Fibroblast of skin of left biceps (primary cell): ENCODE measurements around the gene TACSTD2.
"Not testable (repeated sequence)": the region's sequence is repeated elsewhere in the genome, so short reads cannot be mapped to it uniquely, and the experiment has no call there.

Experiments used
- DNase-seq, 2 experiments: peaks; one replicate each; pipeline ENCODE4 v3.0.0-alpha.2; 2013; ENCODE audit warnings: low read depth in 2 of 2

The TACSTD2 gene

GRCh38 chr1:58587667-58588066 is 10.6 kb upstream of the TACSTD2 start:
- no peak for DNase-seq

DNA sequence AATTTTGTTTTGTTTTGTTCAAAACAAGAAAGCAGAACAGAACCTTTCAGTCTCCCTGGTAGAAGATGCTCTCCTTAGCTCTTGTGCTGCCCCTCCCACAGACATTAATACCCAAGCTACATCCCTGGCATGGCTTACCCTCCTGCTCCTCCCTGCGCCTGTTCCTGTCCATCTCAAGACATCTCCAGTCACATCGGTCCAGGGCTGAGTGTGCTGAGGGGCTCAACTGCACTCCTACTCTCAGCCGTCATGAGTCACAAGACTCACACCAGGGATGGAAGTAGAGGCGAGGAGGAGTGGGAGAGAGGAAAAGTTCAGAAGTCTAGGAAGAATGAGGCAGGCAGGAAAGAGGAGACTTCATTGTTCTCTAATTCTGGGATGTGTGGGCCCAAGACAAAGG is 9.2 kb upstream of the TACSTD2 start:
- no peak for DNase-seq

DNA sequence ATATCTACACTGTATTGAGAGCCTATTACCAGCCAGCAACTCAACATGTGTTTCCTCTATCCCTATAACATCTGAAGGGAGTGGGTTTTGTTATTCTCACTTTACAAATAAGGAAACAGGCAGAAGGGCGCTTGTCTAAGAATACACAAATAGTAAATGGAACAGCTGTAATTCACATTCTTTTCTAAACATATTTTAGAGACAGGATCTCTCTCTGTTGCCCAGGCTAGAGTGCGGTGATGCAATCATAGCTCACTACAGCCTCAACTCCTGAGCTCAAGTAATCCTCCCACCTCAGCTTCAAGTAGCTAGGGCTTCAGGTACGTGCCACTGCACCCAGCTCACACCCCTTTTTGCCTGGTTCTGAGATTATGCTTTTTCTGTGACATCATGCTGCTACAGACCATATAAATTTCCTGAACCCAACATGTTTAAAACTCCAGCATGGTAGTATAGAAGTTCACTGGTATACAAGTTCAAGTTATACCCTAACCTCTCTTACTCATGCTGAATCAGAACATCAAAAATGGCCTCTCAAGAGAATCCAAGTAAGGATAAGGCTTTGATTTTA is 8.6 kb upstream of the TACSTD2 start:
- peak in 1 of 2 experiments; percentile 22 for DNase-seq

DNA sequence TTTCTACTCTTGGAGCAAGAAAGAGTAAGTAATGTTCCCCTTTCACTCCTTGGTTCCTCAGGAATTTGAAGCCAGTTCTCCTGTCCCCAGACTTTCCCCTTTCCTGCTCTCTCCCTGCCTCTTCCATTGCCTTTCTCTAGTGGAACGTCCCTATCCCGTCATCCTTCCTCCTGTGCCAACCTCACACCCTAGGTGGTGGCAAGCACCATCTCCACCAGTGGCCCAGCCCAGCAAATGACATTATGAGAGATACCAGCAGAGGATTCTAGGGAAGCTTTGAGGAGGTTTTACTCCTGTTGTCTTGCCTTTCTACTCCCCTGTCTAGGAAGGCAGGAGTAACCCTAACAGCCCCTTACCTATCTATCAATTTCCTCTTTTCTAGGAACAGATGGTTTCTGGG is 8.1 kb upstream of the TACSTD2 start:
- no peak for DNase-seq

- peak; percentile 93 for DNase-seq
Measured at GRCh38 chr1:58584082-58584895, 7.2 kb upstream of the TACSTD2 start.

DNA sequence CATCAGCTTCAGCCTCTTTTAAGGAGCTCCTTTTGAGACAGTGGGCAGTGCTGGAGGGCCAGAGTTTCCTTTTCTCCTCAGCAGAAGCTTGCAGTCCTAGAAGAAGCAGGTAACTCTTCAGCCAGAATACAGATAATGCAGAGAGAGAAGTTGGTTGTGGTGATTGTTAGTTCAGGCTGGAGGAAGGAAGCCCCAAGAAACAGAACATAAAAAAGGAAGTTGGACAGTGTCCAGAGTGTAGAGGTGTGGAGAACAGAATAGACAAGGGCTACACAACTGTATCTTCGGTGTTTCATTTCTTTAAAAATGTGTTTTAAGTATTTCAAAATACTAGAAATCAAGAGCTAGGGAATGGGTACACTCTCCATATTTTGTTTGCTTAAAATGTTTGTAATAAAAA is 6.4 kb upstream of the TACSTD2 start:
- no peak for DNase-seq

DNA sequence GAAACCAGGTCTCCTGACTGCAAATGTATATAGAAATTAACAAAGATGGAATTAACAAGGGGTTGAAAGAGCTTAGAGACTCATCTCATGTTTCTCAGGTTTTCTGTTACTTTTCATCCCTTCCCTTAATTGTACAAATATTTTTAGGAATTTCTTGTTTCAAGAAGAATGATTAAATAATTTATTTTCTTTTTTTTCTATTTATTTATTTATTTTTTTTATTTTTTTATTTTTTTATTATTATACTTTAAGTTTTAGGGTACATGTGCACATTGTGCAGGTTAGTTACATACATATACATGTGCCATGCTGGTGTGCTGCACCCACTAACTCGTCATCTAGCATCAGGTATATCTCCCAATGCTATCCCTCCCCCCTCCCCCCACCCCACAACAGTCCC is 5.1 kb upstream of the TACSTD2 start:
- DNase-seq = not testable (repeated sequence)

DNA sequence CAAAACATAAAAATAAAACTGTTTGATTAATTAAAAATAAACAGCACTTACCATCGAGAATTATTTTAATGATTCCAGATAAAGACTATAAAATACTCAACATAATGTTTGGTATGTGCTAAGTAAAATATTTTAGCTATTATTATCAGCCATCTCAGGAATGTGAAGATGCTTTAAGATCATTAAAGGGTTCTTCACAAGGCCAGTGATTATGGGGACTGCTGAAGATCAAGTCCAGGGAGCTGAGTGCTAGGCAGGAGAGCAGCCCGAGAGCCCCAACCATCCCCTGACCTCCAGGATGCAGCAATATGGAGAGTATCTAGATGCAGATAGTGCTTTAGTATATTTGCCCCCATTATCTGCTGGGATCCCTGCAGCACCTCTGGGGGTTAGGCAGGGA is 4.6 kb upstream of the TACSTD2 start:
- DNase-seq = no peak

GRCh38 chr1:58580186-58580585 is 3.1 kb upstream of the TACSTD2 start:
- no peak for DNase-seq

- no peak for DNase-seq
Measured at GRCh38 chr1:58577654-58578030, 590 bp upstream of the TACSTD2 start.

DNA sequence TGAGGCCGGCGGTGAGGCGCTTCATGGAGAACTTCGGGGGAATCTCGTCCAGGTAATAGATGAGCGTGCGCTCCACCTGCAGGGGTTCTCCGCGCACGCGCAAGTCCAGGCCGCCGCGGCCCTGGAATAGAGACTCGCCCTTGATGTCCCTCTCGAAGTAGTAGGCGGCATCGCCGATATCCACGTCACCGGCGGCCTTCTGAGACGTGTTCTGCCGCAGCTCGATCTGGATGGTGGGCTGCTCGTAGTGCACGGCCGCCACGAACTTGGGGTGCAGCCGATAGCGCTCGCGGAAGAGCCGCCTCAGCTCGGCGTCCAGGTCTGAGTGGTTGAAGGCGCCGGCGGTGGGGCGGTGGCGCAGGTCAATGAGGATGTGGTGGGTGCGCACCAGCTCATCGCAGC is 726 bp downstream of the TACSTD2 start:
- DNase-seq = no peak

DNA sequence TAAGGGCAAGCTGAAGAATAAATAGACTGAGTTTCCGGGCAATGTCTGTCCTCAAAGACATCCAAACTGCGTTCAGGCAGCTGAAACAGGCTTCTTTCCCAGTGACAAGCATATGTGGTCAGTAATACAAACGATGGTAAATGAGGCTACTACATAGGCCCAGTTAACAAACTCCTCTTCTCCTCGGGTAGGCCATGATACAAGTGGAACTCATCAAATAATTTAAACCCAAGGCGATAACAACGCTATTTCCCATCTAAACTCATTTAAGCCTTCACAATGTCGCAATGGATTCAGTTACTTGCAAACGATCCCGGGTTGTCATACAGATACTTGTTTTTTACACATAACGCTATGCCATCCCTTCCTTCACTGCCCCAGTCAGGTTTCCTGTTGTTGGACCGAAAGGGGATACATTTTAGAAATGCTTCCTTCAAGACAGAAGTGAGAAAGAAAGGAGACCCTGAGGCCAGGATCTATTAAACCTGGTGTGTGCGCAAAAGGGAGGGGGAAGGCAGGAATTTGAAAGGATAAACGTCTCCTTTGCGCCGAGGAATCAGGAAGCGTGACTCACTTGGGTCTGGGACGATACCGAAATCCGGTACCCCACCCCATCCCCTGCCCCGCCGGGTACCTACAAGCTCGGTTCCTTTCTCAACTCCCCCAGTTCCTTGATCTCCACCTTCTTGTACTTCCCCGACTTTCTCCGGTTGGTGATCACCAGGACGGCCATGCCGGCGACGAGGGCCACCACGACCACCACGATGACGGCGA is 1.3 kb downstream of the TACSTD2 start:
- no peak for DNase-seq

DNA sequence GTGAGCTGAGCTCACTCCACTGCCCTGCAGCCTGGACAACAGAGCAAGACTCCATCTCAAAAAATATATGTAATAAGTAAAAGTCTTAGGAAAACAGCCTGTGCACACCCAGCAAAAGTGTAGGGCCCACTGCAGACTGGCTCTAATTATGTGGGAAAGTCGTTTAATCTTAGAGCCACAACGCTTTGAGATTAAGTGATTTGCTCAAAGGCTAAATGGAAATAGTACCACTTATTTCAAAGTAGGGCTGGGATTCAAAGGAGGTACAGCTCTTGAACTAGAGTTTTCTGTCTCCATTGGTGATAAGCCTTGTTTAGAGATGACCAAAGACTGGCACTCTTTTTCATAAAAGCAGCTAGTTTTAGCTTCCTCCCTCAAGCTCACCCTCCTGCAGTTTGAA is 2.2 kb downstream of the TACSTD2 start:
- DNase-seq = no peak

DNA sequence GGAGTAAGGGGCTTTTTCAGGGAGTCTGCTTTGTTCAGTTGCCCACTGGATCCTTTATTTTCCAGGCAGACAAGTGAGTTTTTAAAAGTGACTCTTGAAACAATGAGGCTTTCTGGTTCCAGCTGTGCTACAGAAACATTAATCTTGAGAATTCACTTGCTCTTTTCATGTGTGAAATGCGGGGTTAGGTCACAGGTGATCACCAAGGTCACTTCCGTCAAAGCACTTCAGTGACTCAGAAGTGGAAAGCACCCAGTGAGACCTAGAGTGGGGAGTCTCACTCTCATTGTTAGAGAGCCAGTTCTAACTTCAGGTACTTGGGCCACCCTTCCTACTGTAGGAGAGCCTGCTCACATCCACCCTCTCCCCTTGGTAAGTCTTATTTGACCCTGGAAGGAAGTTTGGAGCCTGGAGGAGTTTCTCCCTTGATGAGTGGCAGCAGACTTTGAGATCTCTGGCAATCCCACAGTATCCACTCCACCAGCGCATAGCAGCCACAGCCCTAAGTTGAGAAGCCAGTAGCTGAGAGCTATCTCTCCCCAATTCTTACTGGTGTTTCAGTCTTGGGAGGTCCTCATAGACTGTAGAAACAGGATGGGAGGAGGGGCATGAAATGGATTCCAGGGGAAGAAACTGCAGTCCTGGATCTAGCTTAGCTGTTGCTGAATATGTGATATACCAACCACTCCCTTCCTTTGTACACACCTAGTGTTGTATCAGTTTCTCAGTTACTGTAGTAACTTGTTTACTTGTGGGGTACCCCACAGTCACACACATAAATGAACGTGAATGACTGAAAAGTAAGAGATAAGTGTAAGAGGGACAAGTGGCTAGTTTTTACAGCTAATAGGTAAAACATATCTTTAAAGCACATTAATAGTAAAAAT is 3.1 kb downstream of the TACSTD2 start:
- DNase-seq = no peak

DNA sequence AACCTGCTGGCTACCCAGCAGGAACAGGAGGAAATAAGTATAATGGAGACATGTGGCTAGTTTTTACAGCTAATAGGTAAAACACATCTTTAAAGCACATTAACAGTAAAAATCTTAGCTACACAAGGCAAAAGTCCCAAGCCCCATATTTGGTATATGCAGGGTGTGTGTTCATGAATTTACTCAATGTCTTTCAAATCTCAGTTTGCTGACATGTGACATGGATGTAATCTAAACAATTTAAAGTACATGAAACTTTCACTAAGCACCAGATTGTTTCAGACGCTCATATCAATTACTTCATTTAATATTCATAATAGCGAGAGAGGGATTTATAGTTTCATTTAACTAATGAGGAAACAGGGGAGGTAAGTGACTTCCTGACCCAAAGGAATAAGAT is 3.9 kb downstream of the TACSTD2 start:
- DNase-seq = no peak

DNA sequence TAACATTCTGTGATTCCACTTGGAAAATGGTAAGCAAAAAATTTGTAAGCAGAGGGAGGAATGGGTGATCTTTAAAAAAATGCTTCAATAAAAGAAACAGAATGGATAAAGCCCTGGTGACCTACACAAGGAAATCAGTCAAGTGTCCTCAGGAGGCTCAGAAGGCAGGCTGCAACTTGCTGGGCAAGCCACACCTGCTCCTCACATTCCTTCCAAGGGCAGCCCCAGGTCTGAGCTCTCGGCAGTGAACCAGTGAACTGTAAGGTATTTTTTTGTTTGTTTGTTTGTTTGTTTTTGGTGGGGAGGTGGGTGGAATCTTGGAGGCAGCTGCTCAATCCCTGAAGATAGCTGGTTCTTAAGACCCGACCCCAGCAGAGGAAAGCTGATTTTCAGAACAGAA is 4.4 kb downstream of the TACSTD2 start:
- no peak for DNase-seq

DNA sequence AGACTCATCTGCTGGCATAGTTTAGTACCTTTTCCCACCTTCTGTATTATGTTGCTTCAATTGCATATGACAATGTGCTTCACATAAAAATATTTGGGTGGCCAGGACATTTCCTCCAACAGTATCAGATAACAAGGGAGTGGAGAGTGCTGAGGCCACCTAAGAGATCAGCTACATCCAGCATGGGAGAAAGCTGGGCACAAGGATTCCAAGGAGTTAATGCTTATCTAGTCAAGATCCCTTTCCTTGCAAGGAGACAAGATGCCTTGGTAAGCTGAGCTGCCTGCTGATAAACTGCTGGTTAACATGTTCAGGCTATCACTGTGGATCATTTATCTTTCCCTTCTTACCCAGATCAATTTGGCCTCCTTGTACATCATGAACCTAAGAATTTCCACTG is 5.4 kb downstream of the TACSTD2 start:
- DNase-seq = no peak

GRCh38 chr1:58570817-58571216 is 6.2 kb downstream of the TACSTD2 start:
- no peak for DNase-seq

GRCh38 chr1:58570094-58570493 is 7.0 kb downstream of the TACSTD2 start:
- no peak for DNase-seq

- no peak for DNase-seq
Measured at GRCh38 chr1:58568911-58569310, 8.1 kb downstream of the TACSTD2 start.

DNA sequence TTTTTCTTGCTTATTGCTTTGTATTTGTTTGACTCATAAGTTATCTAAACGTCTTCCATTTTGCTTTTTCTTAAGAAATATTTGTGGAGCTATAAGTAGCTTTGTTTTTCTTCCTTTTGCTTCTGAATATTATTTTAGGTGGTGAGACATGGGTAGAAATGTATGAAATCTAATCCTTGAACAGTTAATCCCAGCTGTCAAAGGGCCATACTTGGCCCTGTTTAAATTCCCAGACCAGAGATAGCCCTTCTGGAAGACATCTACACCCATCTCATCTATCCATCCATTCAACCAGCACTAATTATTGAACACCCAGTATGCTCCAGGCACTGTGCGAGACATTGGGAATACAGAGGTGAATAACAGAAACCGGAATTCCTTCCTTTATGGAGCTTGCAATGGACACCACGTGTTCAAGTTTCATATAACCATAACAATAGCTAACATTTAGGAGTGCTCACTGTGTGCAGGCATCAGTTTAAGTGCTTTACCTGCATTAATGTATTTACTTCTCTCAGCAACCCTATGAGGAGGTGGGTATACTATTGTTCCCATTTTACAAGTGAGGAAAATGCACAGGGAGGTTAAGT is 8.7 kb downstream of the TACSTD2 start:
- no peak for DNase-seq

- DNase-seq = no peak
Measured at GRCh38 chr1:58566339-58566738, 10.7 kb downstream of the TACSTD2 start.
